ENCODE measurements around the gene TXN2.
"Not testable (repeated sequence)": the region's sequence is repeated elsewhere in the genome, so short reads cannot be mapped to it uniquely, and the experiment has no call there.

The TXN2 gene

DNA sequence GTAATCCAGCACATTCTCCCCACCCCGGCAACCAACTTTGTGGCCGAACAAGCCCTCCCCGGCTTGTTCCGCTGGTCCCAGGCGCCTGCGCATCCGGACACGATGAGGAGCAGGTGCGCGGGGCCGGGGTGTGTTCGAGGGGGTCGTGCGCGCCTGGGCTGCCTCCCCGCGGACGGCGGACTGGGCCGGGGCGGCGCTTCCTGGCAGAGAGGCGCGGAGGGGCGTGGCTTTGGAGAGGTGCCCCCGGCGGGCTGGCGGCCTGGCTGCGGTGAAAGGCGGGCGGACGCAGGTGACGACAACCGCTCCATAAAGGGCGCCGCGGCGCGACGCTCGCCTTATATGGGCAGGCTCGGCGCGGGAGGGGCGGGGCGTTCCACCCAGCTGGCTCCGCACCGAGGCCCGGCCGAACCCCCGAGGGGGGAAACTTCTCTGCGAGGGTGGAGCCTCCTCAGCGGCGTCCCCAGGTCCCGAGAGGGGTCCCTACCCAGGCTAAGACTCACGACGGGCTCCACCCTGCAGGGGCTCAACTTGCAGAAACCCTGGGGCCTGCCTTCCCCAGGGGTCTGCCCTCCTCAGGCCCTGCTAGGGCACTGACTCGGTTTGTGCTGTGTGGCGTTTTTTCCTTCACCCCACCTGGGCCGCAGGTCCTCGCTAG is 26.4 kb downstream of the TXN2 start:
- DNase-seq, result peak; percentile 91

GRCh38 chr22:36453855-36454378 is 27.5 kb downstream of the TXN2 start:
- no peak for DNase-seq

DNA sequence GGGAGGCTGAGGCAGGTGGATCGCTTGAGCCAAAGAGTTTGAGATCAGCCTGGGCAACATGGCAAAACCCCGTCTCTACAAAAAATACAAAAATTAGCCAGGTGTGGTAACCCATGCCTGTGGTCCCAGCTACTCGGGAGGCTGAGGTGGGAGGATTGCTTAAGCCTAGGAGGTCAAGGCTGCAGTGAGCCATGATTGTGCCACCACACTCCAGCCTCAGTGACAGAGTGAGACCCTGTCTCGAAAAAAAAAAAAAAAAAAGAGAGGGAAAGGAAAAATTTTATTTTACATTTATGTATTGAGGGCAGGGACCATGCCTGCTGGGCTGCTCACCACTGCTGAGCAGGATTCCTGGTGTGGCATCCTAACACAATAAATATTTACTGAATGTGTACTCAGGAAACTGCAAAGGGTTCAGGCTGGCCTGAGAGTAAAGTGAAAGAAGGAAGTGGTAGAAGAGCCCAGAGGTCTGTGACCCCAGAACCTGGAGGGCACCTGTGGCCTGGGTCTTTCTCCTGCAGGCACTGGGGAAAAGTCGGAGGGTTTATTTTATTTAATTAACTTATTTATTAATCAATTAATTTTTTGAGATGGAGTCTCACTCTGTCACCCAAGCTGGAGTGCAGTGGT is 28.3 kb downstream of the TXN2 start:
- not testable (repeated sequence) for DNase-seq

DNA sequence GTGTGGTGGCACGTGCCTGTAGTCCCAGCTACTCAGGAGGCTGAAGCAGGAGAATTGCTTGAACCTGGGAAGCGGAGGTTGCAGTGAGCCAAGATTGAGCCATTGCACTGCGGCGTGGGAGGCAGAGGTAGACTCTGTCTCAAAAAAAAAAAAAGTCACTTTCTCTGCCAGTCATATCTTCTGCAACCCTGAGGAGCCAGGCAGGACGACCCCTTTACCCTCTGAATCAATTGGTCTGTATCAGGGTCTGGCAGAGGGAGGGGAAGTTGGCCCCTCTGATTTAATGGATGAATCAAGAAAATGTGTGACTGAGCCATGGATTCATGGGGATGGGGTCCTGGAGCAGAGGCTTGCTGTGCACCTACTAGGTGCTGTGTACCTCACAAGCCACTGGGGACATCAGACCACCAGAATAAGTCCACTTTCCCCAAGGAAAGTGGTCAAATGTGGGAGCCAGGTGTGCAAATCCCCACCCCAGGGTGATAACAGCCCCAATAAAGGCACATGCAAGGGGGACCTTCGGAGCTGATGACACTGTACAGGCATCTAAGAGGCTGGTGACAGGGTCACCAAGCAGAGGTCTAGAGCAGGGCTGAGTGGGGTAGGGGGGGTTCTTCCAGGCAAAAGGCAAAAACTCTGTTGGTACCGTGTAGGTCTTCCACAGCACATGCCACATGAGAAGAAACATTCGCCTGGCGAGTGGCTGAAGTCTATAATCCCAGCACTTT is 29.0 kb downstream of the TXN2 start:
- DNase-seq, result no peak

GRCh38 chr22:36450923-36451322 is 30.5 kb downstream of the TXN2 start:
- DNase-seq, result not testable (repeated sequence)

GRCh38 chr22:36449596-36450175 is 31.8 kb downstream of the TXN2 start:
- no peak for DNase-seq

DNA sequence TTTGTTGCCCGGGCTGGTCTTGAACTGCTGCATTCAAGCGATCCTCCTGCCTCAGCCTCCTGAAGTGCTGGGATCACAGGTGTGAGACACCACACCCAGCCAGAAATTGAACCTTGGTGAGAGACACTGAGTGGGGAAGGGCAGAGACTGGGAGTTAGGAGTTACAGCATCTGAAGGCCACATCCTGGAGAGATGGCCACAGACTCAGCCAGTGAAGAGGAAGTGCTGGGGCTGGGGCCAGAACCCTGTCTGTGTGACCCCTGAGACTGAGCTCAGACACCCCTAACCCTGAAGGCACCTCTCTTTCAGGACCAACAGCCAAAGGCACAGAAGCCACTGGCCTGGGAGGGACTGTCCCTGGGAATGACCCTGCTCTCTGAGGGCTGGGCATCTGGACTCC is 33.8 kb downstream of the TXN2 start:
- no peak for DNase-seq

DNA sequence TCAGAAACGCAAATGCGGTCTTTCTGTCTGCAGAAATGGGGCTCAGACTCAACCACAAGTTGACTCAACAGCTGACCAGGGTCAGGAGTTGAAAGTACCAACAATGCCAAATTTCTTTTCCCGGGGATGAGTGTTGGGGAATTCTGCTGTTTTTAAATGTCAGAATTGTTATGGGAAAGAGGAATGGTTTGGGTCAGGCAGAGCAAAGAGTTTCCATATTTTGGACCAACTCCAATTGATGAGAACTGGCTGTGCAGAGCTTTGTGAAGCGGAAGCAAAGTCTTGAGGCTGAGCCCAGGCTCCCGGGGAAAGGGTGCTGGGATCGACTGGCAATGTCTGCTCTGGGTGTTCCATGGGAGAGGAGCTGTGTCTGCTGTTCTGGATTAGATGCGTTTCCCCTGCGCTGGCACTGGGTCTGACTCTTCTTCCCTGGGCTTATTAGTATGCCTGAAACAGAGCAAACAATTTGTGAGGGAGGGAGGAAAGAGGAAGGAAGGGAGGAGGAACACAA is 36.2 kb downstream of the TXN2 start:
- DNase-seq, result no peak

DNA sequence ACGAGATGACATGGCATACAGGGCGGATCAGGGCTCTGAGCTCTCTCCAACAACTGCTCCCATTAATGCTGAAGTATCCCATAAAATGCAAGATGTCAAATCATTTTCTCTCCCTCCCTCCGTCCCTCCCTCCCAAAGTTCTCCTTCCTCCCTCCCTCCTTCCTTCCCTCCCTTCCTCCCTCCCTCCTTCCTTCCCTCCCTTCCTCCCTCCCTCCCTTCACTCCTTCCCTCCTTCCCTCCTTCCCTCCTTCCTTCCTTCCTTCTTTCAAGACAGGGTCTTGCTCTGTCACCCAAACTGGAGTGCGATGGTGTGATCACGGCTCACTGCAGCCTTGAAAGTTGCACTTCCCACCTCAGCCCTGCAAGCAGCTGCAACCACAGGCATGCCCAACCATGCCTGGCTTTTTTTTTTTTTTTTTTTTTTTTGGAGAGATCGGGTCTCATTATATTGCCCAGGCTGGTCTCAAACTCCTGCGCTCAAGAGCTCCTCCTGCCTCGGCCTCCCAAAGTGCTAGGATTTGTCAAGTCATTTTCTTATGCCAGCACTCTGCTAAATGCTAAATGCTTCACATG is 38.2 kb downstream of the TXN2 start:
- DNase-seq, result no peak

- DNase-seq, result no peak
These were observed 38.8 kb downstream of the TXN2 start for GRCh38 chr22:36442506-36443197.

- DNase-seq, result no peak
These were observed 40.9 kb downstream of the TXN2 start for GRCh38 chr22:36440429-36441002.

DNA sequence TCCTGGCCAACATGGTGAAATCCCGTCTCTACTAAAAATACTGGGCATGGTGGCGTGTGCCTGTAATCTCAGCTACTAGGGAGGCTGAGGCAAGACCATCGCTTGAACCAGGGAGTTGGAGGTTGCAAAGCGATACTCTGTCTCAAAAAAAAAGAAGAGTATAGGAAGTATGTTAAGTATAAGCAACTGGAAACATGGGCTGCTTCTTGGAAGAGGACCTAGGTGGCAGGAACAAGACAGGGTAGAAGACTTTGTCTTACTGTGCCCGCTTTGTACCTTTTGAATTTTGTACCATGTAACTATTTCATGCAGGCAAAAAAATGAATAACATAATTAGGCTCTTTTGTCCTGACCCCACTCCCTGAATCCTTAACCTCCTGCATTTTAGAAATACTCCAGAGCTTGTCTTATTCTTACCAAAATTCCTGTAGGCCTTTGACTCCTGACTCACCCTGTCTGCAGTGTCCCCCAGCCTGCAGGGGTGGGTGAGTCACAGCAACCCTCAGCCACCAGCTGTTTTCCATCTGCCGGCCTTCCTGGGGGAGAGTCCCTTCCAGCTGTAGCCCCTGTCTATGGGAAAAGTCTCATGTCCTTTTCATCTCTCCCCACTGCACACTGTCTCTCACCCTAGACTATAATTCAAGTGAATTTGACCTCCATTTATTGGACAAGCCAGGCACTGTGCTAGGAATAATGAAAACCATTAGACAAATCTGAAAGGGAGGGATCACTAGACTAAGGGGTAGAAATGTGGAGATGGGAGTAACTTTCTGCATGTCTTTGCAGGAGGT is 41.8 kb downstream of the TXN2 start:
- DNase-seq, result no peak

DNA sequence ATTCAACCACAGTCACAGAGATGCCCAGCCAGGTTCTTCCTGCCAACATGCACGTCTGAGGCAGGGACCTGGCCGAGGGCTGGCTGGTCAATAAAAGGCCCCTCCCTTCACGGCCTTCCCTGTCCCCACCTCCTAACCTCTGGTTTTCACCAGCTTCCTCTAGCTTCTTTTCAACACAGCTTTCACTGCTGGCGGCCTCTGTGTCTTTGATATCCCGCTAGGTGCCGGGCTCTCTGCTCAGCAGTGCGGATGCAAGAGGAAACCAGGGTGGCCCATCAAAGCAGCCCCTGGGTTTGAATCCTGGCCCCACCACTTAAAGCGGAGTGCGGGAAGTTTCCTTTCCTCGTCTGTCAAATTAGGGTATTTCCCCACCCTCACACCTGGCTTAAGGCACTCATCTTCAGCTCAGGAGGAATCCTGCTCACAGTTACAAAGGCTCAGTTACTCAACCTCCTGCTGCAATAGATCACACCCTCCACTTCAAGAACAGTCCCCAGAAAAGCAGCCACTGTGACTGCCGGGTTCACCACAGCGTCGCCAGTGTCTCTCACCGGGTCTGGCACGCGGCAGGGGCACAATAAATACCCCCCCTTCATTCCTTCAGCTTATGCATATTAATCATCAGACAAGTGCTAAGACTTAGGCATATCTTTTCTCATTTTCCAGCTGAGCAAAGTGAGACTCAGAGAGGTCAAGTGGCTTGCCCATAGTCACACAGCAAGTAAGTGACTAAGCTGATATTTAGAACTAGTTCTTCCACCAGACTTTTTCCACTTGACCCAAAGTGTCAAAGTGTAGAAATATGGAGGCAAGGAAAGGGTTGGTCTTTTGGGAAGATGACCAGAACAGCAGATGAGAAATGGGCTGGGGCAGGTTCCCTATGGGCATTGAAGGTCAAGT is 45.7 kb downstream of the TXN2 start:
- no peak for DNase-seq

DNA sequence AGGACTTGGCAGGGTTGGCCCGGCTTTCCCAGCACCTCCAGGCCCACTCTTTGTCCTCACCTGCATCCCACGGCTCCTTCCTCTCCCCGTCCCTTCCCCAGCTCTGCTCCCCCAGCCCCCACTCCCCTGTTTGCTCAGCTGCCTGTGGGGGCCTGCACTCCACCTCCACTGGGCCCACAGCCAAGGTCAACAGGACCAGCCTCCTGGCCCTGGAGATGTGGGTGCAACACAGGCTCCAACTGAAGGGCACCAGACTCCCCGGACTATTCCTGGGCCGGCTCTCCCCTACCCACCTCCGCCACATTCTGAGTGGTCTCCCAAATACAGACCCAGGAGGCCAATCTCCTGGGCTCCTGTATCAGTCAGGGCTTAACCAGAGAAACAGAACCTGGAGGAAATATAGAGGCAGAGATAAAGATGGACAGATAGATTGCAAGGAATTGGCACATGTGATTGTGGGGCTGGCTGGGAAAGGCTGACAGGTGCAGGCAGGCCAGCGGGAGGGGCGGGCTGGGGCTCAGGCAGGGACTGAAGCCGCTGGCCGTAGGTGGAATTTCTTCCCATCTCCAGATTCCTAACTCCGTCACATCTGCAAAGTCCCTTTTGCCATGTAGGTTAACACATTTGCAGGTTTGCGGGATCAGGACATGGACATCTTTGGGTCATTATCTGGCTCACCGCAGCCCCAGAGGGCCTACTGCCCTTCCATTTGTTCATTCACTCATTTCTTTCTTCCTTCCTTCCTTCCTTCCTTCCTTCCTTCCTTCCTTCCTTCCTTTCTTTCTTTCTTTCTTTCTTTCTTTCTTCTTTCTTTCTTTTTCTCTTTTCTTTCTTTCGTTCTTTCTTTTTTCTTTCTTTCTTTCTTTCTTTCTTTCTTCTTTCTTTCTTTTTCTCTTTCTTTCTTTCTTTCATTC is 47.9 kb downstream of the TXN2 start:
- no peak for DNase-seq

- no peak for DNase-seq
These were observed 48.7 kb downstream of the TXN2 start for GRCh38 chr22:36432592-36433317.

GRCh38 chr22:36431977-36432376 is 49.5 kb downstream of the TXN2 start:
- no peak for DNase-seq

DNA sequence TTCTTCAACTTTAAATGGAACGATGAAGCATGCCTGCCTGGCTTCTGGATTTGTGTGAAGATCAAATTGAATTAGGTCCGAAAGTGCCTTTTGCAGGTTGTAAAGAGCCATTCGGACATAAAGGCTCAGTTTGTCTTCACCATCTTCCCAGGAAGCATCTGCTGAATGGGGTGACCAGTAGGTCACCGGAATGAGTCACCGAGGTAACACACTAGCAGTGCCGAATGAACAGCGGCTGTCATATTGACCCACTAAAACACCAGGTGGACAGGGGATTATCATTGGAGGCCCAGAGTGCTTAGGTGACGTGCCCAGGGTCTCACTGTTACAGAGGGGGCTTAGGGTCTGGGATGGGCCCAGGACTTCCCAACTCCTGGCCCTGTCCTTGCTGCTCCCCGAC is 50.6 kb downstream of the TXN2 start:
- DNase-seq, result no peak

GRCh38 chr22:36427952-36428351 is 53.5 kb downstream of the TXN2 start:
- not testable (repeated sequence) for DNase-seq
